ENCODE results near the gene SULT1A4. TPM values are rescaled to one million over a fixed set of nuclear protein-coding genes. Genes with fewer than 3 reads are reported as not detected.

Gene SULT1A4
- total RNA-seq (2022; extraction: Qiagen RNA extraction; ENCODE audit: low read depth) = 27.0 to 41.4 TPM (median 31.2 TPM) in 5 replicates

DNA sequence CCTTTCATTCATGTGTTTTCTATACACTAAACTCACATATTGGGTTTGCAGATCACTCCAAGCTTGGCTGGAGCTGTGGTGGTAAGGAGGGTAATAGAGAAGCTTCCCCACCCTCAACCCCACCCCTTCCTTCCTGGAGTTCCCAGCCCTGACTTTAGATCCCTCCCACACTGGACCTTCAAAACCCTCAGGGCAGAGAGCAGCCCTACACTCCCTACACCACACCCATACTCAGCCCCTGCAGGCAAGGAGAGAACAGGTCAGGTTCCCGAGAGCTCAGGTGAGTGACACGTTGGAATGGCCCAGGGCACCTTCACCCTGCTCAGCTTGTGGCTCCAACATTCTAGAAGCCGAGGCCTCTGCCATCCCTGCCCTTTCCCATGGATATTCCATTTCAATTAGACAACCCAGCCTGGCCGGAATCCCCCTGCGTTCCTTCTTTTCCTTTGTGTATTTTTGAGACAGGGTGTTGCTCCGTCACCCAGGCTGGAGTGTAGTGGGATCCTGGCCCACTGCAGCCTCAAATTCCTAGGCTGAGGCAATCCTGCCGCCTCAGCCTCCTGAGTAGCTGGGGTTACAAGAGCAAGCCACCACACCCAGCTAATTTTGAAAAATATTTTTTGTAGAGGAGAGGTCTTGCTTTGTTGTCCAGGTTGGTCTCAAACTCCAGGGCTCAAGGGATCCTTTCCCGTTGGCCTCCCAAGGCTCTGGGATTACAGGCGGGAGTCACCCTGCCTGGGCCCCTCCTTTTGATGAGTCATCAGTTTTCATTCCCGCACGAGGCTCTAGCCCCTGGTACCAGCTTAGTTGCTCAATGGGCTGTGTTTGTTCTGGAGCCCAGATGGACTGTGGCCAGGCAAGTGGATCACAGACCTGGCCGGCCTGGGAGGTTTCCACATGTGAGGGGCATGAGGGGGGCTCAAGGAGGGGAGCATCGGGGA, at the start of gene SULT1A4:
Gene SULT1A4 (plus strand): TSS at position 208 of the 941 bp plus-strand sequence. CDS start 1,473 bp downstream, outside the sequence.

GRCh38 chr16:29454269-29454668, 5.4 kb upstream of the SULT1A4 start, which contains the start of the genes BOLA2 and SLX1B:
TSS of gene BOLA2 (minus strand) at chr16:29454351. CDS start at chr16:29454253, 98 bp downstream.
TSS of gene SLX1B (plus strand) at chr16:29454533.

GRCh38 chr16:29506308-29506707, 46.6 kb downstream of the SULT1A4 start, which contains the start of gene NPIPB12:
TSS of gene NPIPB12 (minus strand) at chr16:29506408.

Other genes with a start within 250 kb of the SULT1A4 start
- 0.83 to 1.8 TPM (median 1.3 TPM) in 5 replicates for gene NPIPB11, start 53.2 kb upstream of the SULT1A4 start, total RNA-seq (2022; extraction: Qiagen RNA extraction; ENCODE audit: low read depth)
- gene BOLA2, start 5.6 kb upstream of the SULT1A4 start, total RNA-seq (2022; extraction: Qiagen RNA extraction; ENCODE audit: low read depth) = 6.6 to 31.3 TPM (median 28.9 TPM) in 5 replicates
- gene SLX1B, start 5.4 kb upstream of the SULT1A4 start, total RNA-seq (2022; extraction: Qiagen RNA extraction; ENCODE audit: low read depth) = 75.9 to 85.7 TPM (median 82.7 TPM) in 5 replicates
- 25.4 to 37.7 TPM (median 31.8 TPM) in 5 replicates for gene NPIPB12, start 46.5 kb downstream of the SULT1A4 start, total RNA-seq (2022; extraction: Qiagen RNA extraction; ENCODE audit: low read depth)
- not detected in 5 replicates for gene SPN, start 203.3 kb downstream of the SULT1A4 start, total RNA-seq (2022; extraction: Qiagen RNA extraction; ENCODE audit: low read depth)
- gene QPRT, start 219.3 kb downstream of the SULT1A4 start, total RNA-seq (2022; extraction: Qiagen RNA extraction; ENCODE audit: low read depth) = 0.56 to 1.4 TPM (median 0.76 TPM) in 5 replicates